Measurements from ENCODE around the gene SIX3. TPM values are rescaled to one million over a fixed set of nuclear protein-coding genes. Genes with fewer than 3 reads are reported as not detected.

SIX3 gene
- total RNA-seq, 1 experiment from 2014 or later: 13.2 TPM

DNA sequence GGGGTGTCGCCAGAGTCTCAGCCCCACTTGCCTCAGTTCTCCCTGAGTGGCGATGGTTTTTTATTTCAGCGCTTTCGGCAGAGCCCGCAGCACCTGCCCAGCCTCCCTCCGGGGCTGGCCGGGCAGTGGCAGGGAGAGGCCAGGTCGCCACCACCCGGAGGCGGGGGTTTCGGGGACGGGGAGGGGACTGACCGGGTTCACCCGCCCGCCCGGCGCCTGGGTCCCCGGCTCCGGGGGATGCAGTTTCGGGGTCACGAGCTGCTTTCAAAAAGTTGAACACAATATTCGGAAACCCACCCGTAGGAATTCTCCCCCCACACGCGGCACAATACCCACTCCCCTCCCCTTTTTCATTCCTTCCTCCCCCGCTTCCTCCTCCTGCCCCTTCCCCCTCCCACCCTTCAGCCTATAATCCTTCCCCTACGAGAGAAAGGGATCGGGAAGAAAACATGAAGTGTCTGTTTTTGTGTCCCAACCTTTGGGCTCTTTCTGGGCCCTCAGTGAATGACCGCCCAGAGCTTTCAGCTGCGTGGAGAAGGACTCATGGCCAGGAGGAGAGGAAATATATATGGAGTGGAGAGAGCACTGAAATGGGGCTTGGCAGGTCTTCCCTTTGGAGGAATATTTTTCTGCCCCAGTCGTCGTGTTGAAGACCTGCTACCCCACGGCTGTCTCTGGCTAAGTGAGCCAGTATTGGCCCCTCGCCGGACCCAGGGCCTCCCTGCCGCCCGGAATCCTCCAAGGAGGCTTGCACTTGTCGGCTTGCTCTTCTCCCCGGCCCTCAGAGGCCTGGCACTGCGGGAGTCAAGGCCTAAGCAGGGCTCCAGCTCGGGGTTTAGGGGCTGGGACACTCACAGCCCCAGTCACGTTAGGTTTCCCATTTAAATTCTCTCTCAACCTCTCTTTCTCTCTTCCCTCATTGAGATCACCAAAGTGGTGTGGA lies 2.1 kb upstream of the SIX3 start (continued):
- TF ChIP-seq, protein P1, sequence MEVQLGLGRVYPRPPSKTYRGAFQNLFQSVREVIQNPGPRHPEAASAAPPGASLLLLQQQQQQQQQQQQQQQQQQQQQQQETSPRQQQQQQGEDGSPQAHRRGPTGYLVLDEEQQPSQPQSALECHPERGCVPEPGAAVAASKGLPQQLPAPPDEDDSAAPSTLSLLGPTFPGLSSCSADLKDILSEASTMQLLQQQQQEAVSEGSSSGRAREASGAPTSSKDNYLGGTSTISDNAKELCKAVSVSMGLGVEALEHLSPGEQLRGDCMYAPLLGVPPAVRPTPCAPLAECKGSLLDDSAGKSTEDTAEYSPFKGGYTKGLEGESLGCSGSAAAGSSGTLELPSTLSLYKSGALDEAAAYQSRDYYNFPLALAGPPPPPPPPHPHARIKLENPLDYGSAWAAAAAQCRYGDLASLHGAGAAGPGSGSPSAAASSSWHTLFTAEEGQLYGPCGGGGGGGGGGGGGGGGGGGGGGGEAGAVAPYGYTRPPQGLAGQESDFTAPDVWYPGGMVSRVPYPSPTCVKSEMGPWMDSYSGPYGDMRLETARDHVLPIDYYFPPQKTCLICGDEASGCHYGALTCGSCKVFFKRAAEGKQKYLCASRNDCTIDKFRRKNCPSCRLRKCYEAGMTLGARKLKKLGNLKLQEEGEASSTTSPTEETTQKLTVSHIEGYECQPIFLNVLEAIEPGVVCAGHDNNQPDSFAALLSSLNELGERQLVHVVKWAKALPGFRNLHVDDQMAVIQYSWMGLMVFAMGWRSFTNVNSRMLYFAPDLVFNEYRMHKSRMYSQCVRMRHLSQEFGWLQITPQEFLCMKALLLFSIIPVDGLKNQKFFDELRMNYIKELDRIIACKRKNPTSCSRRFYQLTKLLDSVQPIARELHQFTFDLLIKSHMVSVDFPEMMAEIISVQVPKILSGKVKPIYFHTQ (CRISPR knock-in tag; IDR thresholded peaks at IDR 0.05): no peak

DNA sequence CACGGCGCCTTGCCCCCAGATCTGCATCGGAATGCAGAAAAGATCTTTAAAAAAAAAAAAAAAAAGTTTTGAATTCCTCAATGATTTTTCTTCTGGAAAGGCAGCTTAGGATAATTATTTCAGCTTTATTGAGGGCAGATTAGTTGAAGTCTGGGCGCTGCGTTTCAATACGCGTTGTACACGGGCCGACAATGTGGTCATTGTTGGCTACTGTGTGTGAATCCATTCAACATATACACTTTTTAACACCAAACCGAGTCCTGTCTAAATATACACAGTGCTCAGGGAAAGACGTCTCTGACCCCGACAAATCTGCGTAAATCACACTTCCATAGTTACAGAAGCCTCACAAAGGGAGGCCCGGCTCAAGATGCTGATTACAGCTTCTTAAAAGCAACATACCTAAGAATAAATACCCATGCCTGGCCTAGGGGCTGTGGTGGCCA lies 1.4 kb upstream of the SIX3 start:
- no peak overlapping the region for H3K27ac Mint-ChIP-seq
- DNase-seq (ENCODE audit: low spot score) (no peak), ATAC-seq (no peak)
- H3K36me3 Mint-ChIP-seq: no peaks in the 10 kb centered on the region
- H3K9me3 Mint-ChIP-seq: no peaks in the 10 kb centered on the region
- POLR2A ChIA-PET: no interaction called here
- H3K4me3 Mint-ChIP-seq: peak overlapping the region; percentile 57
- TF ChIP-seq, protein P2, sequence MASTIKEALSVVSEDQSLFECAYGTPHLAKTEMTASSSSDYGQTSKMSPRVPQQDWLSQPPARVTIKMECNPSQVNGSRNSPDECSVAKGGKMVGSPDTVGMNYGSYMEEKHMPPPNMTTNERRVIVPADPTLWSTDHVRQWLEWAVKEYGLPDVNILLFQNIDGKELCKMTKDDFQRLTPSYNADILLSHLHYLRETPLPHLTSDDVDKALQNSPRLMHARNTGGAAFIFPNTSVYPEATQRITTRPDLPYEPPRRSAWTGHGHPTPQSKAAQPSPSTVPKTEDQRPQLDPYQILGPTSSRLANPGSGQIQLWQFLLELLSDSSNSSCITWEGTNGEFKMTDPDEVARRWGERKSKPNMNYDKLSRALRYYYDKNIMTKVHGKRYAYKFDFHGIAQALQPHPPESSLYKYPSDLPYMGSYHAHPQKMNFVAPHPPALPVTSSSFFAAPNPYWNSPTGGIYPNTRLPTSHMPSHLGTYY (CRISPR knock-in tag; IDR thresholded peaks at IDR 0.05): no peak
- TF ChIP-seq JUN (CRISPR knock-in tag; IDR thresholded peaks at IDR 0.05) (no peak), NFATC4 (CRISPR knock-in tag; IDR thresholded peaks at IDR 0.05) (no peak)
- TF ChIP-seq, protein P3, sequence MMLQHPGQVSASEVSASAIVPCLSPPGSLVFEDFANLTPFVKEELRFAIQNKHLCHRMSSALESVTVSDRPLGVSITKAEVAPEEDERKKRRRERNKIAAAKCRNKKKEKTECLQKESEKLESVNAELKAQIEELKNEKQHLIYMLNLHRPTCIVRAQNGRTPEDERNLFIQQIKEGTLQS (CRISPR knock-in tag; conservative IDR thresholded peaks at IDR 0.05): no peak
- TF ChIP-seq, protein P4, sequence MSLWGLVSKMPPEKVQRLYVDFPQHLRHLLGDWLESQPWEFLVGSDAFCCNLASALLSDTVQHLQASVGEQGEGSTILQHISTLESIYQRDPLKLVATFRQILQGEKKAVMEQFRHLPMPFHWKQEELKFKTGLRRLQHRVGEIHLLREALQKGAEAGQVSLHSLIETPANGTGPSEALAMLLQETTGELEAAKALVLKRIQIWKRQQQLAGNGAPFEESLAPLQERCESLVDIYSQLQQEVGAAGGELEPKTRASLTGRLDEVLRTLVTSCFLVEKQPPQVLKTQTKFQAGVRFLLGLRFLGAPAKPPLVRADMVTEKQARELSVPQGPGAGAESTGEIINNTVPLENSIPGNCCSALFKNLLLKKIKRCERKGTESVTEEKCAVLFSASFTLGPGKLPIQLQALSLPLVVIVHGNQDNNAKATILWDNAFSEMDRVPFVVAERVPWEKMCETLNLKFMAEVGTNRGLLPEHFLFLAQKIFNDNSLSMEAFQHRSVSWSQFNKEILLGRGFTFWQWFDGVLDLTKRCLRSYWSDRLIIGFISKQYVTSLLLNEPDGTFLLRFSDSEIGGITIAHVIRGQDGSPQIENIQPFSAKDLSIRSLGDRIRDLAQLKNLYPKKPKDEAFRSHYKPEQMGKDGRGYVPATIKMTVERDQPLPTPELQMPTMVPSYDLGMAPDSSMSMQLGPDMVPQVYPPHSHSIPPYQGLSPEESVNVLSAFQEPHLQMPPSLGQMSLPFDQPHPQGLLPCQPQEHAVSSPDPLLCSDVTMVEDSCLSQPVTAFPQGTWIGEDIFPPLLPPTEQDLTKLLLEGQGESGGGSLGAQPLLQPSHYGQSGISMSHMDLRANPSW (CRISPR knock-in tag; conservative IDR thresholded peaks at IDR 0.05; ENCODE audit: low read depth): no peak
- TF ChIP-seq, protein P5, sequence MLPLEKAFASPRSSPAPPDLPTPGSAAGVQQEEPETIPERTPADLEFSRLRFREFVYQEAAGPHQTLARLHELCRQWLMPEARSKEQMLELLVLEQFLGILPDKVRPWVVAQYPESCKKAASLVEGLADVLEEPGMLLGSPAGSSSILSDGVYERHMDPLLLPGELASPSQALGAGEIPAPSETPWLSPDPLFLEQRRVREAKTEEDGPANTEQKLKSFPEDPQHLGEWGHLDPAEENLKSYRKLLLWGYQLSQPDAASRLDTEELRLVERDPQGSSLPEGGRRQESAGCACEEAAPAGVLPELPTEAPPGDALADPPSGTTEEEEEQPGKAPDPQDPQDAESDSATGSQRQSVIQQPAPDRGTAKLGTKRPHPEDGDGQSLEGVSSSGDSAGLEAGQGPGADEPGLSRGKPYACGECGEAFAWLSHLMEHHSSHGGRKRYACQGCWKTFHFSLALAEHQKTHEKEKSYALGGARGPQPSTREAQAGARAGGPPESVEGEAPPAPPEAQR (CRISPR knock-in tag; IDR thresholded peaks at IDR 0.05): no peak
- CTCF ChIA-PET: interaction anchor here (0.7 to 1.5 kb wide), 5 partner anchors 12 to 547 kb away, joined by 3 to 4 read pairs (median 3); no protein-coding TSS in a partner anchor
- peaks cover 48% of the 10 kb centered on the region for H3K4me1 Mint-ChIP-seq
- peaks cover 95% of the 10 kb centered on the region for H3K27me3 Mint-ChIP-seq (ENCODE audit: low read depth)

DNA sequence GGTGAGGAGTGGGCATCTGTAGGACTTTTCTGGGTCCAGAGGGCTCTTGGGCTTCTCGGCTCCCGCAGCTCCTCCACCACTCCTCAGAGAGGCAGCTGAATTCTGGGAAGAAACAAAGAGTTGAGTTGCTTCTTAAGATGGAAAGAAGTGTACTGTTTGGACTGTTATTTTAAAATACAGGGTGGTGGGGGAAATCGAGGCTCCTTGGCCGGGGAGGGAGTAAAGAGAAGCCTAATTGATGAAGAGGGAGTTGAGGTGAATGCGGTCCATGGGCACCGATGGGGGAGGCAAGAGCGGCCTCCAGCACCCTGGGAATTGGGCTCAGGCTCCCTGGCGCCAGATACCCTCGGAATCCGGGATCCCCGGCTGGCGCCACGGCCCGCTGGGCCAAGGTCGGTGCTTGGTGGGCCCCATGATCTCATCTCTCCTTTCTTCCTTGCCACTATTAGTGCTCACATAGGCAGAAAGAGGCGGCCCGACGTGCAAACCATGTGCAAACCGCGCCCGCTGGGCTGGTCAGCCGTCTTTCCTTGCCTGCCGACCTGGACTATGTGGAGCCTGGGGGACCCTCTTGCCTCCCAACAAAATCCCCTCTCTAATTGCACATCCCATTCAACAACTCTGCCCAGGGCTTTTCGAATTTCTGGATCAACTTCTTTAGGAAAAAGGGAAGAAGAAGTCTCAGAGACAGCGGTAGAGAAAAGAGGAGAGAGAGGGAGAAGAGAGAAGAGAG lies 604 bp upstream of the SIX3 start:
- H3K36me3 Mint-ChIP-seq: no peaks in the 10 kb centered on the region
- H3K4me1 Mint-ChIP-seq: peaks cover 55% of the 10 kb centered on the region
- H3K9me3 Mint-ChIP-seq: no peaks in the 10 kb centered on the region
- H3K27ac Mint-ChIP-seq: no peak overlapping the region
- CTCF ChIA-PET: interaction anchor here (0.7 to 1.0 kb wide), 3 partner anchors 14 to 171 kb away, joined by 3 read pairs; no protein-coding TSS in a partner anchor
- peaks cover 95% of the 10 kb centered on the region for H3K27me3 Mint-ChIP-seq (ENCODE audit: low read depth)
- POLR2A ChIA-PET: no interaction called here
- no peak for ATAC-seq
- no peak for DNase-seq (ENCODE audit: low spot score)
- H3K4me3 Mint-ChIP-seq: peak overlapping the region; percentile 74
- TF ChIP-seq, protein P6, sequence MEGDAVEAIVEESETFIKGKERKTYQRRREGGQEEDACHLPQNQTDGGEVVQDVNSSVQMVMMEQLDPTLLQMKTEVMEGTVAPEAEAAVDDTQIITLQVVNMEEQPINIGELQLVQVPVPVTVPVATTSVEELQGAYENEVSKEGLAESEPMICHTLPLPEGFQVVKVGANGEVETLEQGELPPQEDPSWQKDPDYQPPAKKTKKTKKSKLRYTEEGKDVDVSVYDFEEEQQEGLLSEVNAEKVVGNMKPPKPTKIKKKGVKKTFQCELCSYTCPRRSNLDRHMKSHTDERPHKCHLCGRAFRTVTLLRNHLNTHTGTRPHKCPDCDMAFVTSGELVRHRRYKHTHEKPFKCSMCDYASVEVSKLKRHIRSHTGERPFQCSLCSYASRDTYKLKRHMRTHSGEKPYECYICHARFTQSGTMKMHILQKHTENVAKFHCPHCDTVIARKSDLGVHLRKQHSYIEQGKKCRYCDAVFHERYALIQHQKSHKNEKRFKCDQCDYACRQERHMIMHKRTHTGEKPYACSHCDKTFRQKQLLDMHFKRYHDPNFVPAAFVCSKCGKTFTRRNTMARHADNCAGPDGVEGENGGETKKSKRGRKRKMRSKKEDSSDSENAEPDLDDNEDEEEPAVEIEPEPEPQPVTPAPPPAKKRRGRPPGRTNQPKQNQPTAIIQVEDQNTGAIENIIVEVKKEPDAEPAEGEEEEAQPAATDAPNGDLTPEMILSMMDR (IDR thresholded peaks at IDR 0.05): no peak
- TF ChIP-seq, protein P7, sequence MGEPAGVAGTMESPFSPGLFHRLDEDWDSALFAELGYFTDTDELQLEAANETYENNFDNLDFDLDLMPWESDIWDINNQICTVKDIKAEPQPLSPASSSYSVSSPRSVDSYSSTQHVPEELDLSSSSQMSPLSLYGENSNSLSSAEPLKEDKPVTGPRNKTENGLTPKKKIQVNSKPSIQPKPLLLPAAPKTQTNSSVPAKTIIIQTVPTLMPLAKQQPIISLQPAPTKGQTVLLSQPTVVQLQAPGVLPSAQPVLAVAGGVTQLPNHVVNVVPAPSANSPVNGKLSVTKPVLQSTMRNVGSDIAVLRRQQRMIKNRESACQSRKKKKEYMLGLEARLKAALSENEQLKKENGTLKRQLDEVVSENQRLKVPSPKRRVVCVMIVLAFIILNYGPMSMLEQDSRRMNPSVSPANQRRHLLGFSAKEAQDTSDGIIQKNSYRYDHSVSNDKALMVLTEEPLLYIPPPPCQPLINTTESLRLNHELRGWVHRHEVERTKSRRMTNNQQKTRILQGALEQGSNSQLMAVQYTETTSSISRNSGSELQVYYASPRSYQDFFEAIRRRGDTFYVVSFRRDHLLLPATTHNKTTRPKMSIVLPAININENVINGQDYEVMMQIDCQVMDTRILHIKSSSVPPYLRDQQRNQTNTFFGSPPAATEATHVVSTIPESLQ (CRISPR knock-in tag; IDR thresholded peaks at IDR 0.05): no peak
- TF ChIP-seq, protein P8, sequence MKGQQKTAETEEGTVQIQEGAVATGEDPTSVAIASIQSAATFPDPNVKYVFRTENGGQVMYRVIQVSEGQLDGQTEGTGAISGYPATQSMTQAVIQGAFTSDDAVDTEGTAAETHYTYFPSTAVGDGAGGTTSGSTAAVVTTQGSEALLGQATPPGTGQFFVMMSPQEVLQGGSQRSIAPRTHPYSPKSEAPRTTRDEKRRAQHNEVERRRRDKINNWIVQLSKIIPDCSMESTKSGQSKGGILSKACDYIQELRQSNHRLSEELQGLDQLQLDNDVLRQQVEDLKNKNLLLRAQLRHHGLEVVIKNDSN (CRISPR knock-in tag; IDR thresholded peaks at IDR 0.05): no peak
- no peak for TF ChIP-seq JAZF1 (CRISPR knock-in tag; IDR thresholded peaks at IDR 0.05)
- TF ChIP-seq, protein P4 (CRISPR knock-in tag; conservative IDR thresholded peaks at IDR 0.05; ENCODE audit: low read depth): no peak
- TF ChIP-seq ZNF396 (CRISPR knock-in tag; IDR thresholded peaks at IDR 0.05; ENCODE audit: borderline replicate concordance): no peak
